Measurements from ENCODE around the gene PRRC2B.

GRCh38 chr9:131475111-131475955 lies 81.4 kb downstream of the PRRC2B start:
- TF ChIP-seq CTCF (IDR thresholded peaks at IDR 0.05; ENCODE audit: poor library complexity) (no peak), EZH2phosphoT487 (IDR thresholded peaks at IDR 0.05; ENCODE audit: low read depth, severe bottlenecking, unreplicated experiment) (no peak)
